Kidney (tissue), 14 donors: ENCODE measurements around the gene SNAP25. TPM values are rescaled to one million over a fixed set of nuclear protein-coding genes. Genes with fewer than 3 reads are reported as not detected.
A peak's percentile ranks its signal among the peaks of the same experiment; 100 is the strongest.

Experiments used
- DNase-seq, 5 donors: peaks; one replicate each; pipeline ENCODE4 v3.0.0-alpha.2; 2013 to 2020
- FAIRE-seq: peaks from 2 replicates; lab custom pipeline; 2012; peaks lifted over from hg19 to GRCh38; lab: Jason Lieb, UNC
- H3K27ac ChIP-seq, 2 donors: one replicate each; pipeline ENCODE4 v1.7.0; 2013; ENCODE audit warnings: low read depth in 2 of 2, low read length in 2 of 2, inconsistent platforms in 1 of 2
- H3K27me3 ChIP-seq: one replicate; pipeline ENCODE4 v1.7.1; 2013; ENCODE audit warnings: low read length, inconsistent platforms; ENCODE audit not compliant: control insufficient read depth, insufficient read depth
- H3K36me3 ChIP-seq, 3 donors: one replicate each; pipeline versions ENCODE4 v1.7.0 to v1.7.1; 2013; ENCODE audit warnings: low read length in 3 of 3, control low read depth in 1 of 3, inconsistent platforms in 1 of 3; ENCODE audit not compliant: insufficient read depth in 3 of 3, control insufficient read depth in 2 of 3
- H3K4me1 ChIP-seq, 3 donors: one replicate each; pipeline versions ENCODE4 v1.7.0 to v1.7.1; 2013; ENCODE audit warnings: low read length in 3 of 3, inconsistent platforms in 1 of 3, low read depth in 1 of 3; ENCODE audit not compliant: control insufficient read depth in 2 of 3, insufficient read depth in 2 of 3
- H3K4me3 ChIP-seq, 3 donors: one replicate each; pipeline versions ENCODE4 v1.7.0 to v1.8.1; 2013; ENCODE audit warnings: low read length in 3 of 3, control low read depth in 1 of 3, inconsistent platforms in 1 of 3
- H3K9ac ChIP-seq, 3 donors: one replicate each; pipeline versions ENCODE4 v1.7.0 to v1.7.1; 2013; ENCODE audit warnings: low read length in 3 of 3, control low read depth in 1 of 3, inconsistent platforms in 1 of 3
- H3K9me3 ChIP-seq, 3 donors: one replicate each; pipeline versions ENCODE4 v1.7.0 to v1.7.1; 2013; ENCODE audit warnings: low read length in 3 of 3, control low read depth in 1 of 3, inconsistent platforms in 1 of 3; ENCODE audit not compliant: control insufficient read depth in 2 of 3, insufficient read depth in 1 of 3
- CTCF ChIP-seq: IDR thresholded peaks from 3 replicates; pipeline ENCODE4 v1.5.1; 2012; ENCODE audit warnings: mild to moderate bottlenecking, moderate library complexity, borderline replicate concordance; ENCODE audit not compliant: insufficient read depth; ENCODE audit errors: extremely low read depth
- intact Hi-C: fragments of 100-400 bp; cut with DNase I; formaldehyde crosslinking; loops from one replicate; pipeline ENCODE4 v1.11.1; 2022
- polyA plus RNA-seq: library from polyadenylated mRNA; stranded (reverse); fragments of 350-450 nt; fragmentation: Illumina TruSeq; extraction: RNeasy Lipid Tissue Mini Kit (QIAGEN cat#74804); gene quantifications from one replicate; pipeline ENCODE4 v1.2.3, GENCODE V29; 2014; ENCODE audit warnings: low read depth, low replicate concordance; ENCODE audit not compliant: insufficient read depth
- total RNA-seq: library from RNA; stranded (reverse); fragmentation: NEBNext Ultra II Directional; extraction: Animal tissue kit (Norgen Biotek cat#: 25700); gene quantifications from one replicate; pipeline ENCODE4 v1.2.1, GENCODE V29; 2021
- donor health status: control.
- donor health status: control.
- donor health status: control.
- donor health status: control.
- donor health status: control.
- donor health status: DM: yes; HTN: yes; CAD: no.
- donor health status: Normal renal cell carcinoma (clear cell type).

SNAP25 gene
- total and polyA plus RNA-seq, 2 donors from 2014 or later = 1.4 to 6.2 TPM

- FAIRE-seq = no peak
Observed at GRCh38 chr20:10344953-10345352, 126.3 kb downstream of the SNAP25 start.

GRCh38 chr20:10347086-10347880 is 128.7 kb downstream of the SNAP25 start:
- DNase-seq = peak in 1 of 5 donors; percentile 29
- Histone ChIP-seq H3K36me3 (no peaks in the 10 kb centered on the region), H3K9me3 (no peaks in the 10 kb centered on the region), H3K4me1 (no peaks in the 10 kb centered on the region), H3K4me3 (no peak overlapping the region), H3K9ac (no peak overlapping the region), H3K27me3 (no peaks in the 10 kb centered on the region), H3K27ac (no peak overlapping the region)
- TF ChIP-seq CTCF = no peak
- no peak for FAIRE-seq
- intact Hi-C loops = no loop called here

More at GRCh38 chr20:10344953-10345352, 126.3 kb downstream of the SNAP25 start:
- intact Hi-C loops = no loop called here
- H3K27me3 ChIP-seq = no peaks in the 10 kb centered on the region
- H3K4me3 ChIP-seq = no peak overlapping the region
- H3K9me3 ChIP-seq = no peaks in the 10 kb centered on the region
- no peak for DNase-seq
- no peak overlapping the region for H3K9ac ChIP-seq
- H3K4me1 ChIP-seq = no peaks in the 10 kb centered on the region
- H3K36me3 ChIP-seq = no peaks in the 10 kb centered on the region
- H3K27ac ChIP-seq = no peak overlapping the region
- TF ChIP-seq CTCF = no peak

GRCh38 chr20:10349118-10349517 is 130.5 kb downstream of the SNAP25 start:
- no peaks in the 10 kb centered on the region for H3K4me1 ChIP-seq
- no peak for FAIRE-seq
- no peak overlapping the region for H3K4me3 ChIP-seq
- H3K9ac ChIP-seq = no peak overlapping the region
- H3K9me3 ChIP-seq = no peaks in the 10 kb centered on the region
- intact Hi-C loops = no loop called here
- no peaks in the 10 kb centered on the region for H3K36me3 ChIP-seq
- no peak overlapping the region for H3K27ac ChIP-seq
- H3K27me3 ChIP-seq = no peaks in the 10 kb centered on the region
- TF ChIP-seq CTCF = no peak
- no peak for DNase-seq
